Keratinocyte (primary cell): Measurements from ENCODE around the gene SDK1. TPM values are rescaled to one million over a fixed set of nuclear protein-coding genes. Genes with fewer than 3 reads are reported as not detected.

ENCODE experiments used
- DNase-seq: peaks from one replicate; pipeline ENCODE4 v3.0.0-alpha.2; 2011; ENCODE audit warnings: low read depth, missing footprints, low spot score
- FAIRE-seq: peaks from 2 replicates; lab custom pipeline; 2011; peaks lifted over from hg19 to GRCh38; lab: Jason Lieb, UNC
- H2AFZ ChIP-seq: 2 replicates; pipeline ENCODE4 v1.6.0; 2012; ENCODE audit warnings: low read length, control low read depth, inconsistent platforms; ENCODE audit not compliant: control insufficient read depth
- H3K27ac ChIP-seq: 2 replicates; pipeline ENCODE4 v1.5.1; 2011; ENCODE audit warnings: low read length; ENCODE audit not compliant: control insufficient read depth, insufficient read depth
- H3K27me3 ChIP-seq: 3 replicates; pipeline ENCODE4 v1.6.0; 2011; ENCODE audit warnings: low read length; ENCODE audit not compliant: control insufficient read depth, insufficient read depth; ENCODE audit errors: extremely low read depth
- H3K36me3 ChIP-seq, 2 experiments: 2 replicates in 1 of 2; 3 replicates in 1 of 2; pipeline ENCODE4 v1.5.1; 2011; ENCODE audit warnings: low read length in 2 of 2, mild to moderate bottlenecking in 1 of 2; ENCODE audit not compliant: control insufficient read depth in 2 of 2, insufficient read depth in 2 of 2; ENCODE audit errors: extremely low read depth in 1 of 2
- H3K4me1 ChIP-seq: 3 replicates; pipeline ENCODE4 v1.5.1; 2011; ENCODE audit warnings: low read length; ENCODE audit not compliant: control insufficient read depth, insufficient read depth; ENCODE audit errors: extremely low read depth
- H3K4me2 ChIP-seq: 3 replicates; pipeline ENCODE4 v1.6.0; 2011; ENCODE audit warnings: low read depth, low read length; ENCODE audit not compliant: control insufficient read depth, insufficient read depth; ENCODE audit errors: extremely low read depth
- H3K4me3 ChIP-seq, 3 experiments: fragments of 200-600 bp in 1 of 3; sonication (generic) in 1 of 3; 2 replicates in 2 of 3; 3 replicates in 1 of 3; pipeline ENCODE4 v1.5.1; 2011 to 2016; ENCODE audit warnings: low read length in 3 of 3, mild to moderate bottlenecking in 3 of 3, control low read depth in 2 of 3, inconsistent platforms in 1 of 3, low read depth in 1 of 3, mixed read lengths in 1 of 3, mixed run types in 1 of 3, moderate library complexity in 1 of 3; ENCODE audit not compliant: control insufficient read depth in 2 of 3, insufficient read depth in 2 of 3; ENCODE audit errors: extremely low read depth in 1 of 3
- H3K79me2 ChIP-seq: 2 replicates; pipeline ENCODE4 v1.6.0; 2012; ENCODE audit warnings: low read length; ENCODE audit not compliant: control insufficient read depth, insufficient read depth
- H3K9ac ChIP-seq: 3 replicates; pipeline ENCODE4 v1.6.0; 2011; ENCODE audit warnings: low read length; ENCODE audit not compliant: control insufficient read depth, insufficient read depth; ENCODE audit errors: extremely low read depth
- H3K9me1 ChIP-seq: 3 replicates; pipeline ENCODE4 v1.6.0; 2011; ENCODE audit warnings: low read length; ENCODE audit not compliant: control insufficient read depth, insufficient read depth; ENCODE audit errors: extremely low read depth
- H3K9me3 ChIP-seq: 2 replicates; pipeline ENCODE4 v1.5.1; 2012; ENCODE audit warnings: low read depth, low read length; ENCODE audit not compliant: control insufficient read depth
- H4K20me1 ChIP-seq: 3 replicates; pipeline ENCODE4 v1.6.0; 2011; ENCODE audit warnings: low read length; ENCODE audit not compliant: control insufficient read depth, insufficient read depth; ENCODE audit errors: extremely low read depth
- EZH2 ChIP-seq: IDR thresholded peaks from one replicate; pipeline ENCODE4 v1.6.1; 2012; ENCODE audit warnings: inconsistent platforms, mild to moderate bottlenecking, low read length, moderate library complexity
- dilution Hi-C: fragments of 300-500 bp; cut with MboI; formaldehyde crosslinking; loops from one replicate; pipeline ENCODE4 v1.7.0; 2020; ENCODE audit warnings: low sequenced_read_pairs; ENCODE audit not compliant: extremely low pct_ligation_motif_present
- polyA plus RNA-seq, 5 experiments: library from polyadenylated mRNA; depleted of rRNA in 3 of 5; stranded (reverse) in 3 of 5; stranded (forward) in 1 of 5; unstranded in 1 of 5; fragments of >200 nt; gene quantifications; 1 replicate in 1 of 5; 2 replicates in 3 of 5; 3 replicates in 1 of 5; pipeline versions ENCODE4 v1.2.1 to v1.2.3, GENCODE V29; 2011 to 2012; ENCODE audit warnings: missing spikeins in 2 of 5, low read depth in 1 of 5, low replicate concordance in 1 of 5
- TF ChIP-seq, protein P1 (sequence below), 3 experiments: IDR thresholded peaks in 1 of 3; conservative IDR thresholded peaks in 1 of 3; optimal IDR thresholded peaks in 1 of 3; 2 replicates in 2 of 3; 3 replicates in 1 of 3; pipeline versions ENCODE3 to v1.5.1; 2011; ENCODE audit warnings: low read length in 3 of 3, mild to moderate bottlenecking in 3 of 3, moderate library complexity in 2 of 3, control low read depth in 1 of 3, inconsistent platforms in 1 of 3; ENCODE audit not compliant: insufficient read depth in 2 of 3; ENCODE audit errors: extremely low read depth in 1 of 3

Gene SDK1
- polyA plus RNA-seq, 1 donor (not counting 4 experiments of a cell fraction or from before 2014, with no cell fraction given): 0.66 TPM

DNA sequence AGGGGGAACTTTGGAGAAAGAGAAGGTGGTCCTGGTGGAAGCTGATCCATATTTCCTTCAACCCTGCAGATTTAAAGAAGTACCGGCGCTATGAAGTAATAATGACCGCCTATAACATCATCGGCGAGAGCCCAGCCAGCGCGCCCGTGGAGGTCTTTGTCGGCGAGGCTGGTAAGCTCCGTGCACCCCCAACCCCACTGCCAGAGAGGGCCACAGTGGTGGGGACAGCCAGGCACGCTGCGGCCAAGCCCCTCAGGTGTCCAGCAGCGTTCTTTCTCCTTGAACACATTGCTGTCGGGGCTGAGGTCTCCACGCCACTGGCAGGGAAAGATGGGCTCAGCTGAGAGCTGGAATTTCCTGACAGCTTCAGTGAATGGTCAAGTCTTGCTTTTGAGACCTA lies 877.4 kb downstream of the SDK1 start:
- Histone ChIP-seq H3K4me1 (peaks cover 8% of the 10 kb centered on the region), H3K9me3 (no peaks in the 10 kb centered on the region), H3K27me3 (peaks cover 11% of the 10 kb centered on the region), H2AFZ (no peak overlapping the region), H3K36me3 (no peaks in the 10 kb centered on the region), H3K79me2 (no peaks in the 10 kb centered on the region), H3K4me3 (no peak overlapping the region), H3K4me2 (no peak overlapping the region), H3K9ac (no peak overlapping the region), H4K20me1 (no peaks in the 10 kb centered on the region), H3K27ac (no peak overlapping the region), H3K9me1 (no peaks in the 10 kb centered on the region)
- DNase-seq (no peak), FAIRE-seq (no peak)
- TF ChIP-seq EZH2: no peak
- TF ChIP-seq, protein P1, sequence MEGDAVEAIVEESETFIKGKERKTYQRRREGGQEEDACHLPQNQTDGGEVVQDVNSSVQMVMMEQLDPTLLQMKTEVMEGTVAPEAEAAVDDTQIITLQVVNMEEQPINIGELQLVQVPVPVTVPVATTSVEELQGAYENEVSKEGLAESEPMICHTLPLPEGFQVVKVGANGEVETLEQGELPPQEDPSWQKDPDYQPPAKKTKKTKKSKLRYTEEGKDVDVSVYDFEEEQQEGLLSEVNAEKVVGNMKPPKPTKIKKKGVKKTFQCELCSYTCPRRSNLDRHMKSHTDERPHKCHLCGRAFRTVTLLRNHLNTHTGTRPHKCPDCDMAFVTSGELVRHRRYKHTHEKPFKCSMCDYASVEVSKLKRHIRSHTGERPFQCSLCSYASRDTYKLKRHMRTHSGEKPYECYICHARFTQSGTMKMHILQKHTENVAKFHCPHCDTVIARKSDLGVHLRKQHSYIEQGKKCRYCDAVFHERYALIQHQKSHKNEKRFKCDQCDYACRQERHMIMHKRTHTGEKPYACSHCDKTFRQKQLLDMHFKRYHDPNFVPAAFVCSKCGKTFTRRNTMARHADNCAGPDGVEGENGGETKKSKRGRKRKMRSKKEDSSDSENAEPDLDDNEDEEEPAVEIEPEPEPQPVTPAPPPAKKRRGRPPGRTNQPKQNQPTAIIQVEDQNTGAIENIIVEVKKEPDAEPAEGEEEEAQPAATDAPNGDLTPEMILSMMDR (optimal IDR thresholded peaks at IDR 0.05 in 1 of 3, IDR thresholded peaks at IDR 0.05 in 1 of 3, conservative IDR thresholded peaks at IDR 0.05 in 1 of 3; ENCODE audit: extremely low read depth in 1 of 3, insufficient read depth in 2 of 3, low read length in 3 of 3): no peak
- dilution Hi-C loops: no loop called here

GRCh38 chr7:4178916-4179687 lies 878.0 kb downstream of the SDK1 start:
- no peak for DNase-seq
- Histone ChIP-seq H3K36me3 (no peaks in the 10 kb centered on the region), H3K79me2 (no peaks in the 10 kb centered on the region), H3K9me3 (no peaks in the 10 kb centered on the region), H3K9ac (no peak overlapping the region), H3K27me3 (peaks cover 6% of the 10 kb centered on the region), H3K4me2 (no peak overlapping the region), H2AFZ (no peak overlapping the region), H3K9me1 (no peaks in the 10 kb centered on the region), H4K20me1 (no peaks in the 10 kb centered on the region), H3K4me1 (peaks cover 8% of the 10 kb centered on the region), H3K4me3 (no peak overlapping the region), H3K27ac (no peak overlapping the region)
- no peak for FAIRE-seq
- TF ChIP-seq, protein P1 (optimal IDR thresholded peaks at IDR 0.05 in 1 of 3, IDR thresholded peaks at IDR 0.05 in 1 of 3, conservative IDR thresholded peaks at IDR 0.05 in 1 of 3; ENCODE audit: extremely low read depth in 1 of 3, insufficient read depth in 2 of 3, low read length in 3 of 3): no peak
- TF ChIP-seq EZH2: no peak
- dilution Hi-C loops: no loop called here
